ENCODE data around the gene KIF9.

- TF ChIP-seq EP300 (IDR thresholded peaks at IDR 0.05; ENCODE audit: low read depth): no peak
- TF ChIP-seq CTCF (IDR thresholded peaks at IDR 0.05): no peak
- TF ChIP-seq POLR2A (IDR thresholded peaks at IDR 0.05): no peak
- TF ChIP-seq POLR2AphosphoS5 (IDR thresholded peaks at IDR 0.05): no peak
Observed at GRCh38 chr3:47266709-47267489, 15.7 kb downstream of the KIF9 start.
